GF-D8 (cell line): Measurements from ENCODE around the gene CS.
A peak's percentile ranks its signal among the peaks of the same experiment; 100 is the strongest.

Source experiments
- DNase-seq: peaks from one replicate; lab custom pipeline; 2025; lab: John Stamatoyannopoulos, UW

Gene CS

GRCh38 chr12:56244494-56244893, 55.6 kb downstream of the CS start:
- no peak for DNase-seq

GRCh38 chr12:56243731-56244181, 56.4 kb downstream of the CS start:
- no peak for DNase-seq

GRCh38 chr12:56242986-56243385, 57.1 kb downstream of the CS start:
- DNase-seq = no peak

- no peak for DNase-seq
Measured at GRCh38 chr12:56241424-56242303, 58.5 kb downstream of the CS start.

GRCh38 chr12:56237552-56237951, 62.6 kb downstream of the CS start:
- no peak for DNase-seq

GRCh38 chr12:56236985-56237384, 63.1 kb downstream of the CS start:
- no peak for DNase-seq

- DNase-seq = no peak
Measured at GRCh38 chr12:56236091-56236490, 64.0 kb downstream of the CS start.

- no peak for DNase-seq
Measured at GRCh38 chr12:56234746-56235436, 65.2 kb downstream of the CS start.

- no peak for DNase-seq
Measured at GRCh38 chr12:56231184-56231582, 68.9 kb downstream of the CS start.

GRCh38 chr12:56230432-56231183, 69.5 kb downstream of the CS start:
- DNase-seq = no peak

GRCh38 chr12:56229916-56230431, 70.2 kb downstream of the CS start, which contains the start of gene SLC39A5:
TSS of gene SLC39A5 (plus strand) at chr12:56230051. CDS start at chr12:56231275, 1,224 bp downstream.
- no peak for DNase-seq

- no peak for DNase-seq
Measured at GRCh38 chr12:56229082-56229481, 71.0 kb downstream of the CS start.

- no peak for DNase-seq
Measured at GRCh38 chr12:56224954-56225353, 75.2 kb downstream of the CS start.

- peak; percentile 90 for DNase-seq
Measured at GRCh38 chr12:56224102-56224701, 75.9 kb downstream of the CS start, which contains the start of gene NABP2. TSS of gene NABP2 (plus strand) at chr12:56224342. CDS start at chr12:56224857, 515 bp downstream.

GRCh38 chr12:56223571-56224101, 76.5 kb downstream of the CS start:
- no peak for DNase-seq

GRCh38 chr12:56222531-56222895, 77.6 kb downstream of the CS start:
- DNase-seq = peak; percentile 33

GRCh38 chr12:56221757-56222530, 78.2 kb downstream of the CS start, which contains the start of gene RNF41:
TSS of gene RNF41 (minus strand) at chr12:56221922. CDS start at chr12:56214047, 7,875 bp downstream.
- DNase-seq = peak; percentile 93
